Endometrial microvascular endothelial cells (primary cell): ENCODE results near the gene FABP7. TPM values are rescaled to one million over a fixed set of nuclear protein-coding genes. Genes with fewer than 3 reads are reported as not detected.

Experiments used
- in situ Hi-C: cut with HindIII; loops from 2 replicates; pipeline ENCODE4 v1.10.0; 2017; ENCODE audit warnings: low sequenced_read_pairs, low pct_unique_long_range_greater_than_20kb; ENCODE audit errors: inconsistent ontology term
- total RNA-seq: library from RNA; depleted of rRNA; stranded (reverse); fragments of >200 nt; gene quantifications from one replicate; pipeline ENCODE4 v1.2.3, GENCODE V29; 2015; ENCODE audit errors: inconsistent ontology term

Gene FABP7
- total RNA-seq, 1 donor from 2014 or later = not detected

DNA sequence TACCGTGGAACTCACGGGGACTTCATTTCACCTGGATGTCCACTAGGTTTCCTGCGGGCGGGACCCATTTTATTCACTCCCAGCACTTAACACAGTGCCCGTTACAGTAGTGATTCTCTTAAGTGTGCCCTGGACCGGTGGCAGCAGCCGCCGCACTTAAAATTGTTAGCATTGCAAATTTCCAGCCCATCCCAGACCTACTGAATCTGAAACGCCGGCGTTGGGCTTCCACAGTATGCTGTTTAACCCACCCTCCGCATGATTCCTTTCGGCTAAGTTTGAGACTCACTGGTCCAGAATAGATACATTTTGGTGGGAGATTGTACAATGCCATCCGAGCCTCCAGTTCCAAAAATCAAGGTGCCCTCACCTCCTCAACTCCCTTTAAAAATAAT is 10.5 kb downstream of the FABP7 start:
- in situ Hi-C loops = no loop called here

- in situ Hi-C loops = no loop called here
These were observed 11.2 kb downstream of the FABP7 start for GRCh38 chr6:122790423-122791309.

GRCh38 chr6:122791310-122791679 is 11.8 kb downstream of the FABP7 start:
- in situ Hi-C loops = no loop called here

DNA sequence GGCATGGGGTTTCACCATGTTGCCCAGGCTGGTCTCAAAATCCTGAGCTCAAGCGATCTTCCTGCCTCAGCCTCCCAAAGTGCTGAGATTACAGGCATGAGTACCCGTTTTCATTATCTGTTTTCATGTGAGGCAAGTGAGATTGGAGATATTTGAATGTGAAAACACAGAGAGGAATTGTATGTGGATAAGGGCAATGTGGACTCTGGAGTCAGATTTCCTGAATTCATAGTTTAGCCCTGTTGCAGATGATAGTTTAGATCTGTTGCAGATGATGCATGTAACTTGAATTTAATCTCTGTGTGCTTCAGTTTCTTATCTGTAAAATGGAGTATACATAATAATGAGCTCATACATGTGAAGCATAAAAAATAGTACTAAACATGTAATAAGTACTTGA is 13.2 kb downstream of the FABP7 start:
- in situ Hi-C loops = no loop called here

DNA sequence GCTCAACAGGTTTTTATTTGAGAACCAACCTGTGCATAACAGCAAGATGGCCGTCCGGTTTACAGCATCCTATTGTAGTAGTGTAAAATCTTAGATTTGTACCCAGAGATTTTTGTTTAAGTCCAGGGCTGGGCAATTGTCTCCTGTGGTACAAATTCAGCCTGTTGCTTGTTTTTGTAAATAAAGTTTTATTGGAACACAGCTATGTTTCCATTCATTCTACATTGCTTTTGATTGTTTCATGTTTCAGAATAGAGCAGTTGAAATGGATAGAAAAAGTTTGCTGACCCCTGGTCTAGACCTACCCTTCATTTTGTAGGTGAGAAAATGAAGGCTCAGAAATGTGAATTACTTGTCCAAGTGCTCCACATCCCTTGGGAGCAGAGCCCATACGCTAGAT is 18.0 kb downstream of the FABP7 start:
- in situ Hi-C loops = no loop called here

DNA sequence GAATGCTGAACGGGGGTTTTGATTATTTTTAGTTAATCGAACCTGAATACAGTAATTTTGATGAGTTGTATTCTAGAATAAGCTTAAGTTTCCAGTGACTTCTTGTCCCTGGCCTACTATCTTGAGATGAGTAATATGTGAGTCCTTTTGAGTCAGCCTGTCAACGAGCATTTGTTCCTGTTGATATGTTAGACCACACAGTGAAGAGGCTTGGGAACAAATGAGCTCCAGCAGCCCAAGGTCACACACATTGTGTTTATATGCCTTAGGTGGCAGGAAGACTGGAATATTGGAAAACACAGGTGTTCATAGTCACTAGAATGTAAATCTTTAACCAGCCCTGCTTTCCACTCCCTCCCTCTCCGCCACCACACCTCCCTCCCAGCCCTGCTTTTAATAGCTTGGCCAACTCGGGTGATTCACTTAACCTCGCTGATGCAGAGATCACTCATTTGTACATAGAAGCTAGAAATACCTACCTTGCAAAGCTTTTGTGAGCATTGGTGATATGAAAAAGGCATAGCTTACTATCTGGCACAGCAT is 18.7 kb downstream of the FABP7 start:
- in situ Hi-C loops = no loop called here

- in situ Hi-C loops = no loop called here
These were observed 19.7 kb downstream of the FABP7 start for GRCh38 chr6:122799140-122799745.

DNA sequence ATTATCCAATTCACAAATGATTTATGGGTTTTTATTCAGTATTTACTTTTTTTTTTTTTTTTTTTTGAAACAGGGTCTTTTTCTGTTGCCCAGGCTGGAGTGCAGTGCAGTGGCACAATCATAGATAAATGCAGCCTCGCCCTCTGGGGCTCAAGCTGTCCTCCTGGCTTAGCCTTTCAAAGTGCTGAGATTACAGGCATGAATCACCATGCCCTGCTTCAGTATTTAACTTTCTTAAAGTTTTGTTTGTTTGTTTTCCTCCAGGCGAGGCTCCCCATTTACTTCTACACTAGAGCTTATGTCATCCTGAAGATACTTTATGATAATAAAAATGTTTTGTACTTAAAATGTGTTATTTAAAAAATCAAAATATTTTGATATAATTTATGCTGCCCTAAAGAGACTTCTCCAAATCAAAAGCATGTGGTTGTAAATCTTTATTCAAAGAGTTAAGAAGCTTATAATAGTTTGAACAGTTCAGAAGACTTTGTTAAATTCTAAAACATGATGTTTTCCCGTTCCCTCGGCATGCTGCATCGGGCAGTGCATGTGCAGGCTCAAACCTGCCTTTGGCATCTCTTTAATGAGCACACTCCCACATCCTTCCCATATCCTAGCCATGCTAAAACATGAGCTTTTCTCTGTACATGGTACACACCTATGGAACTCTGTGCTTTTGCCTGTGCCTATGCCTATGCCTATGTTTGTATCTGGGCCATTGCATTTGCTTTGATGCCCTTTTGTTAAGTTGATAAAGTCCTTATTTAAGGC is 20.6 kb downstream of the FABP7 start:
- in situ Hi-C loops = no loop called here

- in situ Hi-C loops = no loop called here
These were observed 21.4 kb downstream of the FABP7 start for GRCh38 chr6:122800906-122801305.

DNA sequence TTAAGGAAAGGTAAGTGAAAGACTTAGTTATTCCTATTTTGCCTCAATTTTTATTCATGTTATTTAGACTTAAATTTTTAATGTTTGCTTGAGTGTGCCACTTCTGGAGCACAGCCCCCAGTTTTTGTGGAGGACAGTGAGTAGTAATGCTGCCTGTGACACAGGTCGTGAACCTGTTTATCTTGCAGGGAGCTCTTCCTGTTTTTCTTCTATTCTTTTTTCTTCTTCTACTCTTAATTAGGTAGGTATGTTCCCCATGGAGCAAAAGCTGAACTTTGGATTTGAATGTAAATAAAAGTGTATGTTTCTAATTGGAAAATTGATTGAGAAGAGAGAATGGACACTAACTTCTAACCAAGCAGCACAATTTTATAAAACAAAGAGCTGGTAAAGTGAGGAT is 21.9 kb downstream of the FABP7 start:
- in situ Hi-C loops = no loop called here

GRCh38 chr6:122803171-122803661 is 23.7 kb downstream of the FABP7 start:
- in situ Hi-C loops = no loop called here

- in situ Hi-C loops = no loop called here
These were observed 25.5 kb downstream of the FABP7 start for GRCh38 chr6:122804962-122805485.

- in situ Hi-C loops = no loop called here
These were observed 26.8 kb downstream of the FABP7 start for GRCh38 chr6:122806291-122806690.

GRCh38 chr6:122808121-122808885 is 28.8 kb downstream of the FABP7 start:
- in situ Hi-C loops = no loop called here

GRCh38 chr6:122809001-122809400 is 29.5 kb downstream of the FABP7 start:
- in situ Hi-C loops = no loop called here

DNA sequence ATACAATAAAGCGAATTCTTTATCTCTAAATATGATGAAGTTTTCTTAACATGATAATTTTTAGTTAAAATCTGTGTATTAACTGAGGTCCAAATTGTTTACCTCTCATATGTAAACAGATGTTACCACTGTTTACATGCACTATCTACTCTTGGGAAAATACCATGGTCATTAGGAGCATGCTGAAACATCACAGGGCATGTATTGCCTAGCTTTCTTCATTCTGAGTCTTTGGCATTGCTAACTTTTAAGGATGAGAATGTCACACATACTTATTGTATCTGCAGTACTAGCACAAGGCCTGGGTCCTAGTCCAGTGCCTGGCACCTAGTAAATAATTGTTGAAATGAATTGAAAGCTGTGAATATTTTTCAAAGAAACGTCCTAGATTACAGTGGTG is 30.2 kb downstream of the FABP7 start:
- in situ Hi-C loops = no loop called here

GRCh38 chr6:122810189-122810588 is 30.7 kb downstream of the FABP7 start:
- in situ Hi-C loops = no loop called here

DNA sequence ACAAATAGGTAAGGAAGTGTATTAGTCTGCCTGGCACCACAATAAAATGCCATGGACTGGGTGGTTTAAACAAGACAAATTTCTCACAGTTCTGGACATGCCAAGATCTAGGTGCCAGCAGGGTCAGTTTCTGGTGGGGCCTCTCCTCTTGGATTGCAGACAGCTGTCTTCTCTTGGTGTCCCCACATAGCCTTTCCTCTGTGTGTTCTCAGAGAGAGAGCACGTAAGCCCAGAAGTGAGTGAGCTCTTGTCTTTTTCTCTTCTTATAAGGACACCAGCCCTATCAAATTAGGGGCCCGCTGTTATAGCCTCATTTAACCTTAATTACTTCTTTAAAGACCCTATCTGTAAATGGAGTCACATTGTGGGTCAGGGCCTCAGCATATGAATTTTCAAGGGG is 37.8 kb downstream of the FABP7 start:
- in situ Hi-C loops = no loop called here
